ENCODE measurements around the gene HDAC2.
A peak's percentile ranks its signal among the peaks of the same experiment; 100 is the strongest.

HDAC2 gene

DNA sequence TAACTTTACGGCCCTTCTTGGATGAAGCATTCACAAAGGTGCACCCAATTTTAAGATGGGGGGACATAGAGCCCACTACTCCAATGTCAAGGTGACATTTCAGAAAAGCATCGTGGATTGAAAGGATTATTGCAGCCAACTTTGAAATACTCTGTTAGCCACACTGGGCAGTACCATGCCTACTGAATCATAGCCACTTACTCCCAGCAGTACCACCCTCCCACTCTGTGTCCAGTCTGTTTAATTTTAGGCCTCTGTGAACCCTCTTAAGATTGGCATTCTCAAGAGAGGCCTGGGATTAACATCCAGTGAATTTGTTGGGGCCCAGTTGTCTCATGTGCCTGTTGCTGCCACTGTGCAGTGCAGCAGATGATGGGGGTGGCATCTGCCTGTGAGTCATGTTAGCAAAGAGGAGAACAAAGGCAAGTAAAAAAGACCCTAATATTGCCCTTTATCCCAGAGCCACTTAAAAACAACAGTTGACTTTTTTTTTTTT, 11.2 kb upstream of the HDAC2 start:
- TF ChIP-seq EZH2 (optimal IDR thresholded peaks at IDR 0.05; ENCODE audit: low read depth, low read length) (no peak), EZH2phosphoT487 (IDR thresholded peaks at IDR 0.05; ENCODE audit: low read length) (no peak)
- TF ChIP-seq, protein P1, sequence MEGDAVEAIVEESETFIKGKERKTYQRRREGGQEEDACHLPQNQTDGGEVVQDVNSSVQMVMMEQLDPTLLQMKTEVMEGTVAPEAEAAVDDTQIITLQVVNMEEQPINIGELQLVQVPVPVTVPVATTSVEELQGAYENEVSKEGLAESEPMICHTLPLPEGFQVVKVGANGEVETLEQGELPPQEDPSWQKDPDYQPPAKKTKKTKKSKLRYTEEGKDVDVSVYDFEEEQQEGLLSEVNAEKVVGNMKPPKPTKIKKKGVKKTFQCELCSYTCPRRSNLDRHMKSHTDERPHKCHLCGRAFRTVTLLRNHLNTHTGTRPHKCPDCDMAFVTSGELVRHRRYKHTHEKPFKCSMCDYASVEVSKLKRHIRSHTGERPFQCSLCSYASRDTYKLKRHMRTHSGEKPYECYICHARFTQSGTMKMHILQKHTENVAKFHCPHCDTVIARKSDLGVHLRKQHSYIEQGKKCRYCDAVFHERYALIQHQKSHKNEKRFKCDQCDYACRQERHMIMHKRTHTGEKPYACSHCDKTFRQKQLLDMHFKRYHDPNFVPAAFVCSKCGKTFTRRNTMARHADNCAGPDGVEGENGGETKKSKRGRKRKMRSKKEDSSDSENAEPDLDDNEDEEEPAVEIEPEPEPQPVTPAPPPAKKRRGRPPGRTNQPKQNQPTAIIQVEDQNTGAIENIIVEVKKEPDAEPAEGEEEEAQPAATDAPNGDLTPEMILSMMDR (IDR thresholded peaks at IDR 0.05; ENCODE audit: low read length) = no peak
- H3F3A ChIP-seq (ENCODE audit: insufficient read depth, low read length) = no peaks in the 10 kb centered on the region
- H3K4me1 ChIP-seq (ENCODE audit: low read length) = peaks cover 3% of the 10 kb centered on the region; the same call in 1 of the 2 replicates
- no peak overlapping the region for H3K4me3 ChIP-seq (ENCODE audit: low read length)
- no peaks in the 10 kb centered on the region for H4K20me1 ChIP-seq (ENCODE audit: insufficient read depth, low read length)
- H3K9me2 ChIP-seq (replicated peaks; ENCODE audit: insufficient read depth, low read length) = no peaks in the 10 kb centered on the region
- no peak overlapping the region for H3K27ac ChIP-seq (ENCODE audit: low read length)
- no peak overlapping the region for H3K9ac ChIP-seq (ENCODE audit: low read length)
- no peaks in the 10 kb centered on the region for H3K79me2 ChIP-seq (ENCODE audit: low read length)
- no peak overlapping the region for H3K4me2 ChIP-seq (ENCODE audit: low read depth, low read length)
- no peaks in the 10 kb centered on the region for H3K9me3 ChIP-seq (replicated peaks; ENCODE audit: insufficient read depth, low read length)
- no peaks in the 10 kb centered on the region for H3K27me3 ChIP-seq (replicated peaks; ENCODE audit: insufficient read depth, low read length)
- no peaks in the 10 kb centered on the region for H3K36me3 ChIP-seq (replicated peaks; ENCODE audit: insufficient read depth, low read length)
- H2AFZ ChIP-seq (ENCODE audit: low read length) = no peak overlapping the region
- DNase-seq = no peak

DNA sequence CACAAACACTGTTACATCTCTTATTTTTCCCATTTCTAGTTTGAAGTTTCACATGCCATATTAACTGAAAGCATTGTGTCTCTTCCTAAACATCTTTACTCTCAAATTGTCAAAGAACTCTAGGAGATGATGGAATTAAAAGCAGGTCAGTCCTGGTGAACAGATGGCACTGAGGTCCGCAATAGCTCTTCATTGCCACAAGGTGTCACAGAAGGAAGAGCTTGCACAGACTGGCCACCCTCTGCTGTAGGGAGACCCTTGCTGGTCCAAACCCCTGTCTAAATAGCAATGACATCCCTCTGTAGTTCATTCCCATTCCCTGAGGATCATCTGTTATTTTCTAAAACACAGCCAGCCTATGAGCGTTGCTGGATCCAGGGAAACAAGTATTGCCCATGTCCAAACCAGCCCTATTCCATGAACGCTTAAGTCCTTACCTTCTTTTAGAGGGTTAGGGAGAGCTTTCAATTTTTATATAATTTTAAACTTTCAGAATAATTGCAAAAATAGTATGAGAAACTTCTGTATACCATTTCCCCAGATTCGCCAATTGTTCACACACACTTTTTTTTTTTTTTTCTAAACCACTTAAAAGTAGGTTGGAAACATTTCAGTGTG, 10.1 kb upstream of the HDAC2 start:
- Histone ChIP-seq H3K36me3 (replicated peaks; ENCODE audit: insufficient read depth, low read length) (no peaks in the 10 kb centered on the region), H3K27me3 (replicated peaks; ENCODE audit: insufficient read depth, low read length) (no peaks in the 10 kb centered on the region)

DNA sequence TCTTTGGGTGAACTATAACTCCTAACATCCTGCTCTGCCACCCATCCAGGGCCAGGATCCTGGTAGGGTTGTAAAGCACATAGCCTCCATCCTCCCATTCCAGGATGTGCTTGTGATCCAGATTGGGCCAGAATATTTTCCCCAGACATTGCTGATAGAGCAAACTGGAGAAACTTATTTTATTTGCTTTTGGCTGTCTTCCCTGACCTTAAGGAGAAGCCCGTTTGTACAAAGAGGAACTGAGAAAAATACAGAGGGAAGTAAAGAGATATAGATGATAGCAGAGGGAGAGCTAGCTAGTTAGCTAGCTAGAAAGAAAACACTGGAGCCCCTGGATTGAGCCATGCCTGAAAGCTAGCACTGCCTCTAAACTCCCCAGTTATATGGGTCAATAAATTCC, 9.0 kb upstream of the HDAC2 start:
- no peak overlapping the region for H3K4me3 ChIP-seq (ENCODE audit: low read length)
- H3F3A ChIP-seq (ENCODE audit: insufficient read depth, low read length) = no peaks in the 10 kb centered on the region
- H3K9ac ChIP-seq (ENCODE audit: low read length) = no peak overlapping the region
- H3K79me2 ChIP-seq (ENCODE audit: low read length) = no peaks in the 10 kb centered on the region
- no peaks in the 10 kb centered on the region for H3K27me3 ChIP-seq (replicated peaks; ENCODE audit: insufficient read depth, low read length)
- TF ChIP-seq, protein P1 (IDR thresholded peaks at IDR 0.05; ENCODE audit: low read length) = no peak
- no peak for TF ChIP-seq EZH2phosphoT487 (IDR thresholded peaks at IDR 0.05; ENCODE audit: low read length)
- no peak for TF ChIP-seq EZH2 (optimal IDR thresholded peaks at IDR 0.05; ENCODE audit: low read depth, low read length)
- no peaks in the 10 kb centered on the region for H3K9me3 ChIP-seq (replicated peaks; ENCODE audit: insufficient read depth, low read length)
- H3K36me3 ChIP-seq (replicated peaks; ENCODE audit: insufficient read depth, low read length) = no peaks in the 10 kb centered on the region
- H3K9me2 ChIP-seq (replicated peaks; ENCODE audit: insufficient read depth, low read length) = no peaks in the 10 kb centered on the region
- no peak overlapping the region for H3K4me2 ChIP-seq (ENCODE audit: low read depth, low read length)
- no peak overlapping the region for H3K27ac ChIP-seq (ENCODE audit: low read length)
- DNase-seq = no peak
- no peaks in the 10 kb centered on the region for H4K20me1 ChIP-seq (ENCODE audit: insufficient read depth, low read length)
- peaks cover 3% of the 10 kb centered on the region; the same call in 1 of the 2 replicates for H3K4me1 ChIP-seq (ENCODE audit: low read length)
- no peak overlapping the region for H2AFZ ChIP-seq (ENCODE audit: low read length)

More for the DNA sequence above, 10.1 kb upstream of the HDAC2 start:
- Histone ChIP-seq H3F3A (ENCODE audit: insufficient read depth, low read length) (no peaks in the 10 kb centered on the region), H3K4me3 (ENCODE audit: low read length) (no peak overlapping the region), H4K20me1 (ENCODE audit: insufficient read depth, low read length) (no peaks in the 10 kb centered on the region), H3K9ac (ENCODE audit: low read length) (no peak overlapping the region), H3K9me2 (replicated peaks; ENCODE audit: insufficient read depth, low read length) (no peaks in the 10 kb centered on the region), H3K79me2 (ENCODE audit: low read length) (no peaks in the 10 kb centered on the region), H3K4me1 (ENCODE audit: low read length) (peaks cover 3% of the 10 kb centered on the region; the same call in 1 of the 2 replicates), H2AFZ (ENCODE audit: low read length) (no peak overlapping the region), H3K9me3 (replicated peaks; ENCODE audit: insufficient read depth, low read length) (no peaks in the 10 kb centered on the region), H3K4me2 (ENCODE audit: low read depth, low read length) (no peak overlapping the region), H3K27ac (ENCODE audit: low read length) (no peak overlapping the region)
- peak; percentile 30 for DNase-seq
- TF ChIP-seq EZH2 (optimal IDR thresholded peaks at IDR 0.05; ENCODE audit: low read depth, low read length) = no peak
- TF ChIP-seq, protein P1 (IDR thresholded peaks at IDR 0.05; ENCODE audit: low read length) = peak; percentile 55
- no peak for TF ChIP-seq EZH2phosphoT487 (IDR thresholded peaks at IDR 0.05; ENCODE audit: low read length)

All from MM.1S (cell line).